K562 (cell line): ENCODE results near the gene ENDOV. TPM values are rescaled to one million over a fixed set of nuclear protein-coding genes. Genes with fewer than 3 reads are reported as not detected.

ENCODE experiments used
- ATAC-seq: fragments of 200-7000 bp; cut with Tn5 transposase; 3 replicates; pipeline ENCODE4 v1.9.1; 2020; ENCODE audit warnings: moderate library complexity
- BruUV-seq: library from RNA; stranded (reverse); fragments of 400-500 nt; replicated peaks from 2 replicates; lab custom pipeline; 2021; lab: Mats Ljungman, UMichigan
- CTCF ChIA-PET: fragments of 300-600 bp; formaldehyde crosslinking; extraction: SDS; loops from one replicate; lab custom pipeline; 2021; ENCODE audit warnings: low intra/inter-chr PET ratio; lab: Yijun Ruan, JAX
- POLR2A ChIA-PET: fragments of 300-600, 350-650 bp; sonication (Branson Sonifier 250); formaldehyde crosslinking; extraction: SDS; loops from one replicate; lab custom pipeline; 2021; ENCODE audit warnings: antibody characterized with exemption, inconsistent platforms; lab: Yijun Ruan, JAX
- DNase-seq, 4 experiments: peaks; one replicate each; pipeline versions ENCODE4 v3.0.0 to v3.0.0-alpha.2; 2011 to 2018; ENCODE audit warnings: low spot score in 3 of 4, mixed read lengths in 3 of 4; ENCODE audit errors: extremely low read depth in 1 of 4
- FAIRE-seq: peaks from 2 replicates; lab custom pipeline; 2011; peaks lifted over from hg19 to GRCh38; lab: Jason Lieb, UNC
- H2AFZ ChIP-seq: 2 replicates; pipeline ENCODE4 v1.6.0; 2011; ENCODE audit warnings: low read depth, low read length, control low read depth, inconsistent platforms
- H3K27ac ChIP-seq: fragments of 200-600 bp; 3 replicates; pipeline ENCODE4 v1.8.0; 2011; ENCODE audit warnings: low read depth, mild to moderate bottlenecking, control low read depth, inconsistent platforms, low read length, moderate library complexity, mixed read lengths; ENCODE audit errors: extremely low read depth
- H3K27me3 ChIP-seq, 2 experiments: fragments of 300-600 bp in 1 of 2; 2 replicates in 1 of 2; 3 replicates in 1 of 2; pipeline versions ENCODE4 v1.6.0 to v1.8.0; 2011; ENCODE audit warnings: inconsistent platforms in 2 of 2, low read length in 2 of 2, mild to moderate bottlenecking in 1 of 2, mixed read lengths in 1 of 2, moderate library complexity in 1 of 2; ENCODE audit not compliant: control insufficient read depth in 2 of 2, insufficient read depth in 2 of 2
- H3K36me3 ChIP-seq: fragments of 300-600 bp; 3 replicates; pipeline ENCODE4 v1.8.0; 2011; ENCODE audit warnings: mild to moderate bottlenecking, low read length, inconsistent platforms; ENCODE audit not compliant: control insufficient read depth, insufficient read depth
- H3K4me1 ChIP-seq, 2 experiments: fragments of 200-600 bp in 1 of 2; replicated peaks in 1 of 2; 2 replicates in 1 of 2; 3 replicates in 1 of 2; pipeline versions ENCODE4 v1.5.1 to v1.8.0; 2011; ENCODE audit warnings: inconsistent platforms in 2 of 2, low read length in 2 of 2, mild to moderate bottlenecking in 1 of 2, mixed read lengths in 1 of 2, moderate library complexity in 1 of 2; ENCODE audit not compliant: control insufficient read depth in 2 of 2, insufficient read depth in 2 of 2
- H3K4me2 ChIP-seq: 2 replicates; pipeline ENCODE4 v1.6.1; 2011; ENCODE audit warnings: low read length, control low read depth, inconsistent platforms, mixed read lengths; ENCODE audit not compliant: insufficient read depth
- H3K4me3 ChIP-seq: fragments of 200-600 bp; sonication (generic), shearing (Covaris generic); 2 replicates; pipeline ENCODE4 v1.5.1; 2016; ENCODE audit warnings: control low read depth, inconsistent platforms
- H3K79me2 ChIP-seq: fragments of 200-600 bp; 3 replicates; pipeline ENCODE4 v1.8.0; 2011; ENCODE audit warnings: low read length, inconsistent platforms; ENCODE audit not compliant: control insufficient read depth, insufficient read depth
- H3K9ac ChIP-seq, 2 experiments: 2 replicates each; pipeline versions ENCODE4 v1.6.0 to v1.6.1; 2011; ENCODE audit warnings: low read depth in 2 of 2, low read length in 2 of 2, control low read depth in 1 of 2, inconsistent platforms in 1 of 2, mild to moderate bottlenecking in 1 of 2, mixed read lengths in 1 of 2; ENCODE audit not compliant: insufficient read depth in 1 of 2
- H3K9me1 ChIP-seq: one replicate; pipeline ENCODE4 v1.6.0; 2011; ENCODE audit warnings: inconsistent platforms, mild to moderate bottlenecking, low read length, moderate library complexity; ENCODE audit not compliant: control insufficient read depth, insufficient read depth
- H3K9me3 ChIP-seq: replicated peaks from 2 replicates; pipeline ENCODE4 v1.5.1; 2011; ENCODE audit warnings: low read depth, low read length, inconsistent platforms; ENCODE audit not compliant: control insufficient read depth, insufficient read depth
- H4K20me1 ChIP-seq: replicated peaks from 2 replicates; pipeline ENCODE4 v1.6.1; 2011; ENCODE audit warnings: low read length, inconsistent platforms, mixed read lengths; ENCODE audit not compliant: control insufficient read depth, insufficient read depth
- MCM5 ChIP-seq: fragments of 450-650 bp; IDR thresholded peaks from 2 replicates; pipeline ENCODE4 v1.6.1; 2016; ENCODE audit warnings: low read depth
- NCOA2 ChIP-seq, 2 experiments: fragments of 450-650 bp; IDR thresholded peaks; 2 replicates each; pipeline ENCODE4 v1.6.1; 2018; ENCODE audit warnings: mild to moderate bottlenecking in 2 of 2, moderate library complexity in 1 of 2; ENCODE audit not compliant: partially characterized antibody in 2 of 2
- SAFB2 ChIP-seq: fragments of 200-400 bp; formaldehyde crosslinking; IDR thresholded peaks from 2 replicates; pipeline ENCODE4 v1.6.1; 2018; ENCODE audit warnings: borderline replicate concordance, low read length, low read depth, moderate library complexity; ENCODE audit not compliant: severe bottlenecking
- ZNF76 ChIP-seq: fragments of 250-450 bp; sonication (Bioruptor Pico); IDR thresholded peaks from 2 replicates; pipeline ENCODE4 v1.4.0; 2020; ENCODE audit warnings: mild to moderate bottlenecking, moderate library complexity, borderline replicate concordance
- WGBS: fragments of 100-300 bp; shearing (Covaris generic); methylation state at CpG from one replicate; pipeline ENCODE4 v1.1.6; 2016; ENCODE audit warnings: low coverage, mixed read lengths; ENCODE audit not compliant: insufficient coverage; ENCODE audit errors: missing lambda C conversion rate; 5-methylcytosine and 5-hydroxymethylcytosine counted together
- in situ Hi-C: fragments of 300-500 bp; cut with MboI; formaldehyde crosslinking; loops from 4 replicates; pipeline ENCODE4 v1.15.0; 2018; ENCODE audit warnings: inconsistent platforms, mixed read lengths
- intact Hi-C: fragments of 100-400 bp; cut with micrococcal nuclease; formaldehyde crosslinking; loops from 2 replicates; pipeline ENCODE4 v1.14.2; 2022
- polyA plus RNA-seq, 8 experiments: library from polyadenylated mRNA; depleted of rRNA in 4 of 8; stranded (reverse) in 5 of 8; unstranded in 3 of 8; fragments of >200 nt; fragmentation: Nextera tagmentation in 2 of 8; fragmentation: Illumina TruSeq in 1 of 8; extraction: Ambion mirVana in 2 of 8; extraction: Trizol in 1 of 8; gene quantifications; 2 replicates each; pipeline versions ENCODE4 v1.2.1 to v1.2.3, GENCODE V29; 2011 to 2014; ENCODE audit warnings: inconsistent platforms in 1 of 8, missing spikeins in 1 of 8
- total RNA-seq, 7 experiments: library from RNA; depleted of rRNA in 6 of 7; stranded (reverse); fragments of >200 nt in 6 of 7; fragmentation: Illumina TruSeq in 2 of 7; extraction: Trizol in 2 of 7; gene quantifications; 2 replicates each; pipeline versions ENCODE4 v1.2.1 to v1.2.3, GENCODE V29; 2011 to 2021; ENCODE audit warnings: low replicate concordance in 1 of 7
- TF ChIP-seq, protein P1 (sequence below): fragments of 450-650 bp; IDR thresholded peaks from 2 replicates; pipeline ENCODE4 v1.6.1; 2017; ENCODE audit warnings: antibody characterized with exemption
- TF ChIP-seq, protein P2 (sequence below), 2 experiments: IDR thresholded peaks in 1 of 2; conservative IDR thresholded peaks in 1 of 2; 2 replicates each; pipeline ENCODE4 v1.6.1; 2016; ENCODE audit warnings: low read depth in 2 of 2, mild to moderate bottlenecking in 1 of 2, missing compliant biosample characterization in 1 of 2, missing genetic modification characterization in 1 of 2, moderate library complexity in 1 of 2
- TF ChIP-seq, protein P3 (sequence below), 3 experiments: fragments of 200-800 bp in 1 of 3; fragments of 250-450 bp in 1 of 3; fragments of 450-650 bp in 1 of 3; sonication (Bioruptor Pico) in 1 of 3; sonication (Bioruptor generic) in 1 of 3; formaldehyde crosslinking in 1 of 3; IDR thresholded peaks; 2 replicates each; pipeline versions ENCODE4 v1.6.1 to v1.8.0; 2016 to 2022; ENCODE audit warnings: mild to moderate bottlenecking in 2 of 3, missing genetic modification characterization in 2 of 3, missing compliant biosample characterization in 1 of 3, moderate library complexity in 1 of 3

ENDOV gene
- total and polyA plus RNA-seq, 9 of the 15 experiments (the other 6 are each of a cell fraction or from before 2014, with no cell fraction given) = 1.2 to 8.2 (median 3.7) TPM

DNA sequence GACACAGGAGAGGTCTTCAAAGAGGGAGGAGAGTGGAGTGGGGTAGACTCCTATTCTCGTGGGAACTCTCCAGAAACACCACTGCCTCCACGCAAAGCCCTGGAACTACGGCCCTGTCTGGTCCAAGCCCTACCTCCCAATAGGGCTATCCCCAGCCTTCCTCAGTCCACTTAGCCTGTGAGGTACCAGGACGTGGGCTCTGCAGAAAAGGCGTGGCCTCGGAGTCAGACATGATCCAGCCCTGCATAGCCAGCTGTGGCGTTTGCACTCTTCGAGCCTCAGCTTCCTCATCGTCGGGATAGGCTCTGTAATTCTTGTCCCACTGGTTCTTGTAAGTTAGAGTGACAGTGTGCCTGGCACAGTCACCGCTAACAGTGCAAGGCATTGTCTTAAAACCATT, 13.8 kb downstream of the ENDOV start:
- intact Hi-C loops = loop anchor here (5.0 kb wide), 2 partner anchors 224 to 554 kb away; no protein-coding TSS in a partner anchor
- H3K9ac ChIP-seq = no peak overlapping the region
- in situ Hi-C loops = loop anchor here (5.0 kb wide), 2 partner anchors 149 to 554 kb away; no protein-coding TSS in a partner anchor
- H3K27ac ChIP-seq = no peak overlapping the region
- no peak overlapping the region for H3K4me3 ChIP-seq
- FAIRE-seq = peak; percentile 40
- ChIA-PET CTCF (no interaction called here), POLR2A (interaction anchor here (0.6 to 0.7 kb wide), 2 partner anchors 116 to 963 kb away, joined by 3 read pairs; partner anchors contain the start of gene RPTOR)
- H3K9me1 ChIP-seq = no peaks in the 10 kb centered on the region
- H3K4me2 ChIP-seq = no peak overlapping the region
- no peak overlapping the region for H2AFZ ChIP-seq
- peaks cover 0 to 53% of the 10 kb centered on the region in 2 experiments; a peak in 2 of 5 replicates for H3K4me1 ChIP-seq
- no peak for TF ChIP-seq NCOA2 (IDR thresholded peaks at IDR 0.05; ENCODE audit: partially characterized antibody in 2 of 2)
- TF ChIP-seq, protein P1, sequence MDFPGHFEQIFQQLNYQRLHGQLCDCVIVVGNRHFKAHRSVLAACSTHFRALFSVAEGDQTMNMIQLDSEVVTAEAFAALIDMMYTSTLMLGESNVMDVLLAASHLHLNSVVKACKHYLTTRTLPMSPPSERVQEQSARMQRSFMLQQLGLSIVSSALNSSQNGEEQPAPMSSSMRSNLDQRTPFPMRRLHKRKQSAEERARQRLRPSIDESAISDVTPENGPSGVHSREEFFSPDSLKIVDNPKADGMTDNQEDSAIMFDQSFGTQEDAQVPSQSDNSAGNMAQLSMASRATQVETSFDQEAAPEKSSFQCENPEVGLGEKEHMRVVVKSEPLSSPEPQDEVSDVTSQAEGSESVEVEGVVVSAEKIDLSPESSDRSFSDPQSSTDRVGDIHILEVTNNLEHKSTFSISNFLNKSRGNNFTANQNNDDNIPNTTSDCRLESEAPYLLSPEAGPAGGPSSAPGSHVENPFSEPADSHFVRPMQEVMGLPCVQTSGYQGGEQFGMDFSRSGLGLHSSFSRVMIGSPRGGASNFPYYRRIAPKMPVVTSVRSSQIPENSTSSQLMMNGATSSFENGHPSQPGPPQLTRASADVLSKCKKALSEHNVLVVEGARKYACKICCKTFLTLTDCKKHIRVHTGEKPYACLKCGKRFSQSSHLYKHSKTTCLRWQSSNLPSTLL = no peak
- TF ChIP-seq, protein P2, sequence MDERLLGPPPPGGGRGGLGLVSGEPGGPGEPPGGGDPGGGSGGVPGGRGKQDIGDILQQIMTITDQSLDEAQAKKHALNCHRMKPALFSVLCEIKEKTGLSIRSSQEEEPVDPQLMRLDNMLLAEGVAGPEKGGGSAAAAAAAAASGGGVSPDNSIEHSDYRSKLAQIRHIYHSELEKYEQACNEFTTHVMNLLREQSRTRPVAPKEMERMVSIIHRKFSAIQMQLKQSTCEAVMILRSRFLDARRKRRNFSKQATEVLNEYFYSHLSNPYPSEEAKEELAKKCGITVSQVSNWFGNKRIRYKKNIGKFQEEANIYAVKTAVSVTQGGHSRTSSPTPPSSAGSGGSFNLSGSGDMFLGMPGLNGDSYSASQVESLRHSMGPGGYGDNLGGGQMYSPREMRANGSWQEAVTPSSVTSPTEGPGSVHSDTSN (CRISPR knock-in tag; IDR thresholded peaks at IDR 0.05; ENCODE audit: low read depth) = no peak
- TF ChIP-seq, protein P2 (tag; conservative IDR thresholded peaks at IDR 0.05; ENCODE audit: low read depth) = no peak
- TF ChIP-seq ZNF76 (CRISPR knock-in tag) = no peak
- TF ChIP-seq MCM5 = no peak
- TF ChIP-seq, protein P3, sequence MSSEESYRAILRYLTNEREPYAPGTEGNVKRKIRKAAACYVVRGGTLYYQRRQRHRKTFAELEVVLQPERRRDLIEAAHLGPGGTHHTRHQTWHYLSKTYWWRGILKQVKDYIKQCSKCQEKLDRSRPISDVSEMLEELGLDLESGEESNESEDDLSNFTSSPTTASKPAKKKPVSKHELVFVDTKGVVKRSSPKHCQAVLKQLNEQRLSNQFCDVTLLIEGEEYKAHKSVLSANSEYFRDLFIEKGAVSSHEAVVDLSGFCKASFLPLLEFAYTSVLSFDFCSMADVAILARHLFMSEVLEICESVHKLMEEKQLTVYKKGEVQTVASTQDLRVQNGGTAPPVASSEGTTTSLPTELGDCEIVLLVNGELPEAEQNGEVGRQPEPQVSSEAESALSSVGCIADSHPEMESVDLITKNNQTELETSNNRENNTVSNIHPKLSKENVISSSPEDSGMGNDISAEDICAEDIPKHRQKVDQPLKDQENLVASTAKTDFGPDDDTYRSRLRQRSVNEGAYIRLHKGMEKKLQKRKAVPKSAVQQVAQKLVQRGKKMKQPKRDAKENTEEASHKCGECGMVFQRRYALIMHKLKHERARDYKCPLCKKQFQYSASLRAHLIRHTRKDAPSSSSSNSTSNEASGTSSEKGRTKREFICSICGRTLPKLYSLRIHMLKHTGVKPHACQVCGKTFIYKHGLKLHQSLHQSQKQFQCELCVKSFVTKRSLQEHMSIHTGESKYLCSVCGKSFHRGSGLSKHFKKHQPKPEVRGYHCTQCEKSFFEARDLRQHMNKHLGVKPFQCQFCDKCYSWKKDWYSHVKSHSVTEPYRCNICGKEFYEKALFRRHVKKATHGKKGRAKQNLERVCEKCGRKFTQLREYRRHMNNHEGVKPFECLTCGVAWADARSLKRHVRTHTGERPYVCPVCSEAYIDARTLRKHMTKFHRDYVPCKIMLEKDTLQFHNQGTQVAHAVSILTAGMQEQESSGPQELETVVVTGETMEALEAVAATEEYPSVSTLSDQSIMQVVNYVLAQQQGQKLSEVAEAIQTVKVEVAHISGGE (CRISPR knock-in tag; IDR thresholded peaks at IDR 0.05) = no peak
- no peak for TF ChIP-seq SAFB2
- TF ChIP-seq, all 486 proteins: peak for 0
- no peak for ATAC-seq
- H4K20me1 ChIP-seq = peaks cover 44% of the 10 kb centered on the region
- no TSS peak for BruUV-seq
- H3K36me3 ChIP-seq = no peaks in the 10 kb centered on the region
- H3K27me3 ChIP-seq = peaks cover 27 to 98% of the 10 kb centered on the region in 2 experiments; a peak in 4 of 5 replicates
- no peaks in the 10 kb centered on the region for H3K79me2 ChIP-seq
- WGBS = 7% methylated on average over 9 of the region's 11 CpGs
- no peaks in the 10 kb centered on the region for H3K9me3 ChIP-seq
- no peak for DNase-seq
